Measurements from ENCODE around the gene SUSD4. TPM values are rescaled to one million over a fixed set of nuclear protein-coding genes. Genes with fewer than 3 reads are reported as not detected.

Gene SUSD4
- total and polyA plus RNA-seq, 10 of the 15 experiments (the other 5 are each of a cell fraction or from before 2014, with no cell fraction given): 0.13 to 1.1 (median 0.26) TPM; not detected in 3

GRCh38 chr1:223248001-223248769, 115.8 kb downstream of the SUSD4 start (continued):
- TF ChIP-seq WRNIP1 (IDR thresholded peaks at IDR 0.05; ENCODE audit: borderline replicate concordance, low read depth, low read length): no peak
- TF ChIP-seq CUX1 (IDR thresholded peaks at IDR 0.05; ENCODE audit: insufficient replicate concordance, low read depth, low read length): no peak

GRCh38 chr1:223246476-223247112, 117.4 kb downstream of the SUSD4 start:
- Histone ChIP-seq H2AFZ (ENCODE audit: control insufficient read depth, low read depth, low read length) (no peak overlapping the region), H3K36me3 (ENCODE audit: control insufficient read depth in 2 of 2, insufficient read depth in 2 of 2, low read length in 1 of 2) (no peaks in the 10 kb centered on the region), H3K4me1 (ENCODE audit: control insufficient read depth, insufficient read depth, low read length) (no peaks in the 10 kb centered on the region), H4K20me1 (ENCODE audit: control insufficient read depth, insufficient read depth) (no peaks in the 10 kb centered on the region), H3K79me2 (ENCODE audit: control insufficient read depth, insufficient read depth, low read length) (no peaks in the 10 kb centered on the region), H3K27ac (ENCODE audit: control insufficient read depth, insufficient read depth) (no peak overlapping the region), H3K9me3 (replicated peaks; ENCODE audit: control insufficient read depth, insufficient read depth, low read length) (no peaks in the 10 kb centered on the region), H3K4me3 (no peak overlapping the region), H3K4me2 (ENCODE audit: control insufficient read depth, insufficient read depth) (no peak overlapping the region), H3K27me3 (replicated peaks in 1 of 2; ENCODE audit: control insufficient read depth in 2 of 2, insufficient read depth in 2 of 2, low read length in 1 of 2) (no peaks in the 10 kb centered on the region; a peak in 1 of 4 replicates), H3K9ac (ENCODE audit: control insufficient read depth, insufficient read depth, low read length) (no peak overlapping the region)
- WGBS (ENCODE audit: insufficient coverage, insufficient replicate concordance, low lambda C conversion rate, missing lambda C conversion rate): 8% methylated on average over 5 of the region's 5 CpGs
- RAD21 ChIA-PET (ENCODE audit: unreplicated experiment): interaction anchor here (0.8 to 5.4 kb wide), 4 partner anchors 13 to 113 kb away, joined by 3 to 25 read pairs (median 8); no protein-coding TSS in a partner anchor
- in situ Hi-C loops (cut with MboI): loop anchor here (5.0 kb wide), 1 partner anchor 104 kb away; the partner anchor contains the start of gene TLR5
- FAIRE-seq: no peak
- POLR2A ChIA-PET: no interaction called here
- SMC1A ChIA-PET (ENCODE audit: uncharacterized antibody, unreplicated experiment): interaction anchor here (1.3 to 12.3 kb wide), 2 partner anchors 111 to 122 kb away, joined by 3 to 218 read pairs; no protein-coding TSS in a partner anchor
- BruUV-seq (replicated peaks): no TSS peak
- DNase-seq (ENCODE audit: low read depth, low spot score): no peak
- no peak for ATAC-seq
- CTCF ChIA-PET: interaction anchor here (0.7 to 12.8 kb wide), 6 partner anchors 14 to 125 kb away, joined by 3 to 406 read pairs (median 3); partner anchors contain the start of gene TLR5
- intact Hi-C loops (cut with micrococcal nuclease; ENCODE audit: unreplicated experiment): no loop called here
- no peak for TF ChIP-seq NFYA (IDR thresholded peaks at IDR 0.05; ENCODE audit: borderline replicate concordance, low read depth, low read length)
- no peak for TF ChIP-seq HCFC1 (IDR thresholded peaks at IDR 0.05; ENCODE audit: low read length)
- TF ChIP-seq IRF3 (IDR thresholded peaks at IDR 0.05): no peak
- TF ChIP-seq TAF1 (IDR thresholded peaks at IDR 0.05; ENCODE audit: borderline replicate concordance, low read depth, low read length): no peak
- TF ChIP-seq FOXM1 (IDR thresholded peaks at IDR 0.05; ENCODE audit: low read depth, low read length): no peak
- no peak for TF ChIP-seq ZNF24 (IDR thresholded peaks at IDR 0.05)
- no peak for TF ChIP-seq MTA3 (IDR thresholded peaks at IDR 0.05; ENCODE audit: borderline replicate concordance, low read length)
- no peak for TF ChIP-seq SMAD5 (IDR thresholded peaks at IDR 0.05; ENCODE audit: low read depth)
- no peak for TF ChIP-seq TBL1XR1 (IDR thresholded peaks at IDR 0.05; ENCODE audit: low read depth, low read length)
- TF ChIP-seq NRF1 (conservative IDR thresholded peaks at IDR 0.05; ENCODE audit: low read depth, low read length): no peak
- no peak for TF ChIP-seq HDAC6 (IDR thresholded peaks at IDR 0.05; ENCODE audit: unreplicated experiment)
- TF ChIP-seq ZNF384 (IDR thresholded peaks at IDR 0.05; ENCODE audit: borderline replicate concordance, low read depth, low read length): no peak
- no peak for TF ChIP-seq STAT3 (IDR thresholded peaks at IDR 0.05; ENCODE audit: low read depth, low read length)

Data from GM12878 (cell line).